Mesothelial cell of epicardium (in vitro differentiated cells): Measurements from ENCODE around the gene HOXC9. TPM values are rescaled to one million over a fixed set of nuclear protein-coding genes. Genes with fewer than 3 reads are reported as not detected.

Experiments used
- DNase-seq, 2 experiments: peaks; one replicate each; pipeline ENCODE4 v3.0.0; 2021; ENCODE audit warnings: low spot score in 2 of 2; ENCODE audit not compliant: unreplicated experiment in 2 of 2
- H3K27ac Mint-ChIP-seq: 2 replicates; pipeline ENCODE4 v1.8.0; 2021; ENCODE audit warnings: mixed read lengths
- H3K27me3 Mint-ChIP-seq: 2 replicates; pipeline ENCODE4 v1.8.0; 2021; ENCODE audit warnings: low read depth, mixed read lengths
- H3K36me3 Mint-ChIP-seq: 2 replicates; pipeline ENCODE4 v1.8.0; 2021; ENCODE audit warnings: mixed read lengths
- H3K4me1 Mint-ChIP-seq: 2 replicates; pipeline ENCODE4 v1.8.0; 2021; ENCODE audit warnings: mixed read lengths
- H3K4me3 Mint-ChIP-seq: 2 replicates; pipeline ENCODE4 v1.8.0; 2021; ENCODE audit warnings: mild to moderate bottlenecking, moderate library complexity, mixed read lengths
- H3K9me3 Mint-ChIP-seq: 2 replicates; pipeline ENCODE4 v1.8.0; 2021; ENCODE audit warnings: mixed read lengths
- total RNA-seq: library from RNA; stranded (reverse); gene quantifications from 3 replicates; pipeline ENCODE4 v1.2.1, GENCODE V29; 2021
- TF ChIP-seq, protein P1 (sequence below): fragments of 200-600 bp; sonication (generic); IDR thresholded peaks from one replicate; pipeline ENCODE4 v1.5.0; 2021; ENCODE audit warnings: antibody characterized with exemption; ENCODE audit not compliant: unreplicated experiment

HOXC9 gene
- total RNA-seq, 1 donor from 2014 or later = 2.0 TPM

DNA sequence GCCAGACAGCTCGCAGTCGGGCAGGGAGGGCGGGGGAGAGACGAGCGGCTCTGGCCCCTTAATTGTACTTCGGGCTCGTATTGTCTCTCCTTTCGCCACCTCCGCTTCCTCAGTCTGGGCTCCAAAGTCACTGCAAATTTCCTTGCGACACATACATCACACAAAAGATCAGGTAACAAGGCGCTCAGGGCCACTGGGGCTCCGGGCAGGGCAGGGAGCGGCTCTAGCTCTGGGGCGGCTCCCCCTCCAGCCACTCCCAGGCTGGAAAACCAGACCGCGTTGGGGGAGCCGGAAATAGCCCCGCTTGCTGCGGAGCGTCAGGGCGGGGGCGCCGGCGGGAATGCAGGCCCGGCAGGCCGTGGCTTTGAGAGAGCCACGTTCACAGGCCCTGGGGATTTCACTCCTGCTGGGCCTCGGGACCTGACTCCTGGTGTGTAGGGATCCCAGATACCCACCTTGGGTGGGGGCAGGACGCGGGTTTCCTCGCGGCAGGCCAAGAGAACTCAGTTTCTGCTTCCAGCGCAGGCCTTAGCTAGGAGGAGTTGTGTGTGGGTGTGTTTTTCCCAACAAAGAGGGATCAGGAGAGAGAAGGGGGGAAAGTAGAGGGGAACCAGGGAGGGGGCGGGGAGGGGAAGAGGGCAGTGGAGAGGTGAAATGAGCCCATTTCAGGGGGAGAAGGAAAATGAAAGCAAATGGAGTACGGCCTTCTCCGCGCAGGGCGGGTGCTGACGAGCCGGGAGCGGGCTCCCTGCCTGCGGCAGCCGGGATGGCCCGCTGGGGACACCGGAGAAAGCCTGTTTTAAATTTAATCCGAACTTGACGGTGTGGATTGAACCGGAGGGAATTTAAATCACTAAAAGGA is 4.4 kb upstream of the HOXC9 start:
- Mint-ChIP-seq H3K27me3 (peaks cover 100% of the 10 kb centered on the region), H3K4me3 (peak overlapping the region; percentile 56), H3K9me3 (no peaks in the 10 kb centered on the region), H3K4me1 (peaks cover 22% of the 10 kb centered on the region), H3K36me3 (no peaks in the 10 kb centered on the region), H3K27ac (no peak overlapping the region)
- TF ChIP-seq, protein P1, sequence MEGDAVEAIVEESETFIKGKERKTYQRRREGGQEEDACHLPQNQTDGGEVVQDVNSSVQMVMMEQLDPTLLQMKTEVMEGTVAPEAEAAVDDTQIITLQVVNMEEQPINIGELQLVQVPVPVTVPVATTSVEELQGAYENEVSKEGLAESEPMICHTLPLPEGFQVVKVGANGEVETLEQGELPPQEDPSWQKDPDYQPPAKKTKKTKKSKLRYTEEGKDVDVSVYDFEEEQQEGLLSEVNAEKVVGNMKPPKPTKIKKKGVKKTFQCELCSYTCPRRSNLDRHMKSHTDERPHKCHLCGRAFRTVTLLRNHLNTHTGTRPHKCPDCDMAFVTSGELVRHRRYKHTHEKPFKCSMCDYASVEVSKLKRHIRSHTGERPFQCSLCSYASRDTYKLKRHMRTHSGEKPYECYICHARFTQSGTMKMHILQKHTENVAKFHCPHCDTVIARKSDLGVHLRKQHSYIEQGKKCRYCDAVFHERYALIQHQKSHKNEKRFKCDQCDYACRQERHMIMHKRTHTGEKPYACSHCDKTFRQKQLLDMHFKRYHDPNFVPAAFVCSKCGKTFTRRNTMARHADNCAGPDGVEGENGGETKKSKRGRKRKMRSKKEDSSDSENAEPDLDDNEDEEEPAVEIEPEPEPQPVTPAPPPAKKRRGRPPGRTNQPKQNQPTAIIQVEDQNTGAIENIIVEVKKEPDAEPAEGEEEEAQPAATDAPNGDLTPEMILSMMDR = no peak
- no peak for DNase-seq

DNA sequence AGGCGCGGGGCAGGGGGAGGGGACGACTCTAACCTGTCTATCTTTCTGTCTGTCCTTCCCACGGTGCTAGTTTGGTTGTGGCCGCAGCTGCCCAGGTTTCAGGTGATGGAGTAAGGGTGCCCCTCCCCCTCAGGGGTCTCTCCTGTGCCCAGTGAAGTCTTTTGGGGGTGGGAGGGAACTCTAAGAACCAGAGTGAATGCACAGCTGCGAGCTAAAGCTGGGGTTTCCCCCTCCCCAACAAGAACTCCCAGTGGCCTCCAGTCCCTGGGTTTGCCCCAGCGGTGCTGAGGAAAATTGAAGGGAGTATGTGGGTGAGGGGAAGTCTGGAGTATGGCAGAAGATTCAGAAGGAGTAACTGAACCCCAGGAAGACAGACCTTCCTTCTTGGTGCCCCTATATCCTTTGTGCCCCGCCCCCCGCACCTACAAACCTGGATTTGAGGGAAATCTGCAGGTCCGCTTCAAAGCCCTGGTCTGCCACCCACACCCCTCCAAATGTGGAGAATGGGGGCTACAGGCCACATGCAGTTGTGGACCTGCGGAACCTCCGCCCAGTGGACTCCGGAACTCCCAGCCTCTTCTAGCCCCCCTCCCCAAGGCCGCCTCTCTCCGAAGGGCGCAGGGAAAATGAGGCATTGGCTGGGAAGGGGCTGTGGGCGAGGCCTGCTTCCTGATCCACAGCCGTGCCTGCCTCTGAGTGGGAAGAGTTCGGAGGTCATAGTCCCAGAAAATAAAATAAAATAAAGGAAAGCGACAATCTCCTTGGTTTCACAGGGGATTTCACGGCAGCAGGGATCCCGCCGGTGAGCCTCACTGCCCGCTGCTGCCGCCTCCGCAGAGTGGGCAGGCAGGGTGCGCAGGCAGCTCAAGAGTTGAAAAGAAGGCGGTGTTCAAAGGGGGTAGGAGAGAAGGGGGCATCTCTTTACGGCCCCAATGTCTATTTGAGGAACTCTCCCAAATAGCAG is 3.4 kb upstream of the HOXC9 start:
- H3K36me3 Mint-ChIP-seq = no peaks in the 10 kb centered on the region
- H3K27ac Mint-ChIP-seq = no peak overlapping the region
- peaks cover 100% of the 10 kb centered on the region for H3K27me3 Mint-ChIP-seq
- no peak for DNase-seq
- peaks cover 22% of the 10 kb centered on the region for H3K4me1 Mint-ChIP-seq
- no peak overlapping the region for H3K4me3 Mint-ChIP-seq
- TF ChIP-seq, protein P1 = no peak
- no peaks in the 10 kb centered on the region for H3K9me3 Mint-ChIP-seq

DNA sequence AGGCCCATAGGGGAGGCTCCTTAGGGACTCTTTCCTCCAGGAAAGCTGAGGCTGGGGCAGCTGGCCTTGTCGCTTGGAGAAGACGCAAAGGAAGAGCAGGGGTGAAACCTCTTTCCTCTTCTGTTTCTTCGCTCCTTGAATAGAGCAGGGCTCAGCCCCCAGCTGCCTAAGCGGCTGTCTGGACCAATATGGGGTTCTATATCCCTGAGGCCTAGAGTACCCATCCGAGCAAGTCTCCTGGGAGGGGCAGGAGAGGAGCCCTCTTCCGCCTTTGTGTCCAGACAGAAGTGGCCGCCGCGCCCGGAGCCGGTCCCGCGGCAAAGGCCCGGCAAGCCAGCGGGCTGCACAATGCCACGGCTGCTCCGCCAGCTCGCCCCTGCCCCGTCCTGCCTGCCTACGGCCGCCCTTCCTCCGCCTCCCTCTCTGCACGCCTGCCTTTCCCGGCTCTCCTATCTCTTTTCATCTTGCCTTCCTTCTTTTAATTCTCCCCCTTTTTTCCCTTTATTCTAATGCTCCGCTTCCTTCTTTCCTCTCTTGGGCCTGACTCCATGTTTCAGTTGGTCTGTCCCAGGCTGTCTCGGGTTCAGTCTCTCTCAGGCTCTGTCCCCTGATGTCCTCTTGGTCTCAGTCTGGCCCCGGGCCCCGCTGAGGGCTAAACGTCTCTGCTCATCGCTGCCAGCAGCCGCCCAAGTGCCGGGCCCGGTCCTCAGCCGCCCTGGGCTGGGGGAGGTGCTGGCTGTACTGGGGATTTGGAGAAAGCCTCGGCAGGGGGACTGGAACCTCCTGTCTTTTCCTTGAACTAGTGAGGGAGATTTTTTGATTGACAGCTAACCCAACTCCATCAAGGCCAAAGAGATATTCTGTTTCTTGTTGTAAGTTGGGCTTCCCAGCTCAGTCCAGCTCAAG is 2.5 kb upstream of the HOXC9 start:
- peaks cover 23% of the 10 kb centered on the region for H3K4me1 Mint-ChIP-seq
- no peak overlapping the region for H3K27ac Mint-ChIP-seq
- peaks cover 1% of the 10 kb centered on the region for H3K36me3 Mint-ChIP-seq
- no peak for DNase-seq
- H3K4me3 Mint-ChIP-seq = no peak overlapping the region
- no peaks in the 10 kb centered on the region for H3K9me3 Mint-ChIP-seq
- TF ChIP-seq, protein P1 = no peak
- H3K27me3 Mint-ChIP-seq = peaks cover 100% of the 10 kb centered on the region

DNA sequence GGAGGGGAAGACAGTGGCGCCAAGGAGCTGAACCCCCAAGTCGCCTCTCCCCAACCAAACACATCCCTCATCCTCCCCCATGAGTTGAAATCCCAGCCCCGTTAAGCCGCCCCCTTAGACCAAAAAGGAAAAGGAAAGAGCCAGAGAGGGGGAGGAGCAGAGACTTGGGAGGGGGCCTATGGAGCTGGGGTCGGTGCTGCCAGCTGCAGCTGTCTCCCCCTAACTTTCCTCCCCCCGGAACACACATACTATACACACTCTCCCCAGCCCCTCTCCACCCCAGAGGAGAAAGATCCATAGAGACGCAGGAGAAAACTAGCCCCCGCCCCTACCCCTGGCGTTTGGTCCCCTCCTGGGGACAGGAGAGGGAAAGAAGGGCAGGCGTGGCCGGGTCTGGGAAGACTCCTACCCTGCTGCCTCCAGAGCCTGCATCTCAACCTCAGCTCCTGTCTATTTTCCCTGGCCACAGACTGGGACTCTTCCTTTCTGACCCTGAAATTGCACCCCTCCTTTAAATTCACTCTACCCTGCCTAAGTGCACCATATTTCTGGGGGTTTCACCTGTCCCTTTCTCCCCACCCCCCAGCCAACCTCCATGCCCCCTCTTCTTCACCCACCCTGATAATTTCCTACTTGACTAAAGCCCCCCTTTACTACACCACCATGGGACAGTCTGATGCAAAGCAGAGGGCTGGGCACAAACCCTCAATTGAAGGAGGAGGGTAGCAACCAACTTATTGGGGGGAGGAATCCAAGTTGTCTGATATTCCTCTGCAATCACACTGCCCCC is 1.7 kb upstream of the HOXC9 start:
- TF ChIP-seq, protein P1 = no peak
- Mint-ChIP-seq H3K36me3 (peaks cover 3% of the 10 kb centered on the region), H3K4me1 (peaks cover 26% of the 10 kb centered on the region), H3K27ac (no peak overlapping the region), H3K27me3 (peaks cover 100% of the 10 kb centered on the region), H3K9me3 (no peaks in the 10 kb centered on the region), H3K4me3 (no peak overlapping the region)
- no peak for DNase-seq

DNA sequence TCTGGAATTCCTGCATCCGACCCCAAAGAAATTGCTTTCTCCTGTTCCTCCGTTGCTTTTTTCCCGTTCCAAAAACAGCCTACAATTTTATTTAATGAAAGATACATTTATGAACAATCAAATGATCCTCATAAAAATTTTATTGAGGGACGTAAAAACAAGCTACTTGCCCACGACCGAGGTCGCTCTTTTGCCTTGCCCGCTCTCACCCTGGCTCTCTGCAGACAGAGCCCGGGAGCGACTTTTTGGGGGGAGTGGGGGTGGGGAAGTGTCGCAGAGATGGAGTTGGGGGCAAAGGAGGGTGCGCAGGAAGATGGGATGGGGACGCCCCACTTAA is 1.1 kb upstream of the HOXC9 start:
- peaks cover 3% of the 10 kb centered on the region for H3K36me3 Mint-ChIP-seq
- peaks cover 28% of the 10 kb centered on the region for H3K4me1 Mint-ChIP-seq
- no peaks in the 10 kb centered on the region for H3K9me3 Mint-ChIP-seq
- no peak overlapping the region for H3K4me3 Mint-ChIP-seq
- TF ChIP-seq, protein P1 = no peak
- H3K27ac Mint-ChIP-seq = no peak overlapping the region
- DNase-seq = no peak
- peaks cover 100% of the 10 kb centered on the region for H3K27me3 Mint-ChIP-seq
